OCI-LY3 (cell line): ENCODE results near the gene PXDN.

Experiments
- H2AFZ ChIP-seq: fragments of 200-600, 300-600 bp; shearing (Covaris generic); 2 replicates; pipeline ENCODE4 v1.6.0; 2014; ENCODE audit warnings: antibody characterized with exemption, low read depth, low read length
- H3K27ac ChIP-seq: fragments of 200-600, 300-600 bp; sonication (generic); 2 replicates; pipeline ENCODE4 v1.5.1; 2014; ENCODE audit warnings: mild to moderate bottlenecking, low read length, moderate library complexity, mixed read lengths
- H3K27me3 ChIP-seq: fragments of 200-600, 300-600 bp; sonication (generic); 2 replicates; pipeline ENCODE4 v1.6.1; 2014; ENCODE audit warnings: low read depth, low read length, mixed read lengths
- H3K36me3 ChIP-seq: fragments of 200-600, 300-600 bp; sonication (generic); replicated peaks from 2 replicates; pipeline ENCODE3; 2014; ENCODE audit warnings: low read depth, low read length, mixed read lengths
- H3K4me1 ChIP-seq: fragments of 300-600, 200-600 bp; sonication (generic); 2 replicates; pipeline ENCODE4 v1.6.1; 2014; ENCODE audit warnings: low read length, mixed read lengths
- H3K4me2 ChIP-seq: fragments of 200-600, 300-600 bp; sonication (generic); 2 replicates; pipeline ENCODE4 v1.6.1; 2014; ENCODE audit warnings: low read length, mixed read lengths
- H3K4me3 ChIP-seq: fragments of 300-600, 200-600 bp; sonication (generic); 2 replicates; pipeline ENCODE4 v1.5.1; 2014; ENCODE audit warnings: antibody characterized with exemption, mild to moderate bottlenecking, low read length, moderate library complexity
- H3K79me2 ChIP-seq: fragments of 300-600, 200-600 bp; shearing (Covaris generic); 2 replicates; pipeline ENCODE4 v1.6.1; 2014; ENCODE audit warnings: mild to moderate bottlenecking, low read length, mixed read lengths
- H3K9ac ChIP-seq: fragments of 300-600, 200-600 bp; shearing (Covaris generic); 2 replicates; pipeline ENCODE4 v1.6.0; 2014; ENCODE audit warnings: mild to moderate bottlenecking, low read length, moderate library complexity
- H3K9me3 ChIP-seq: fragments of 200-600, 300-600 bp; shearing (Covaris generic); 2 replicates; pipeline ENCODE4 v1.6.1; 2014; ENCODE audit warnings: low read length, mixed read lengths; ENCODE audit not compliant: insufficient read depth
- H4K20me1 ChIP-seq: fragments of 200-600, 300-600 bp; sonication (generic); 2 replicates; pipeline ENCODE4 v1.6.1; 2016; ENCODE audit warnings: low read length, mixed read lengths; ENCODE audit not compliant: insufficient read depth
- EZH2phosphoT487 ChIP-seq: fragments of 200-600 bp; shearing (Covaris generic); IDR thresholded peaks from 2 replicates; pipeline ENCODE4 v1.6.1; 2018; ENCODE audit warnings: antibody characterized with exemption, mixed run types, low read depth
- TF ChIP-seq, protein P1 (sequence below): fragments of 200-600, 300-600 bp; sonication (generic); IDR thresholded peaks from 2 replicates; pipeline ENCODE4 v1.5.1; 2014; ENCODE audit warnings: antibody characterized with exemption, low read length, low read depth

The PXDN gene

GRCh38 chr2:1586251-1586922 is 157.9 kb downstream of the PXDN start:
- no peaks in the 10 kb centered on the region for H3K9me3 ChIP-seq
- no peaks in the 10 kb centered on the region for H3K36me3 ChIP-seq
- H3K79me2 ChIP-seq: no peaks in the 10 kb centered on the region
- no peak overlapping the region for H3K9ac ChIP-seq
- no peak overlapping the region for H2AFZ ChIP-seq
- TF ChIP-seq EZH2phosphoT487: no peak
- TF ChIP-seq, protein P1, sequence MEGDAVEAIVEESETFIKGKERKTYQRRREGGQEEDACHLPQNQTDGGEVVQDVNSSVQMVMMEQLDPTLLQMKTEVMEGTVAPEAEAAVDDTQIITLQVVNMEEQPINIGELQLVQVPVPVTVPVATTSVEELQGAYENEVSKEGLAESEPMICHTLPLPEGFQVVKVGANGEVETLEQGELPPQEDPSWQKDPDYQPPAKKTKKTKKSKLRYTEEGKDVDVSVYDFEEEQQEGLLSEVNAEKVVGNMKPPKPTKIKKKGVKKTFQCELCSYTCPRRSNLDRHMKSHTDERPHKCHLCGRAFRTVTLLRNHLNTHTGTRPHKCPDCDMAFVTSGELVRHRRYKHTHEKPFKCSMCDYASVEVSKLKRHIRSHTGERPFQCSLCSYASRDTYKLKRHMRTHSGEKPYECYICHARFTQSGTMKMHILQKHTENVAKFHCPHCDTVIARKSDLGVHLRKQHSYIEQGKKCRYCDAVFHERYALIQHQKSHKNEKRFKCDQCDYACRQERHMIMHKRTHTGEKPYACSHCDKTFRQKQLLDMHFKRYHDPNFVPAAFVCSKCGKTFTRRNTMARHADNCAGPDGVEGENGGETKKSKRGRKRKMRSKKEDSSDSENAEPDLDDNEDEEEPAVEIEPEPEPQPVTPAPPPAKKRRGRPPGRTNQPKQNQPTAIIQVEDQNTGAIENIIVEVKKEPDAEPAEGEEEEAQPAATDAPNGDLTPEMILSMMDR: no peak
- no peaks in the 10 kb centered on the region for H4K20me1 ChIP-seq
- H3K4me3 ChIP-seq: no peak overlapping the region
- no peak overlapping the region for H3K4me2 ChIP-seq
- H3K27me3 ChIP-seq: no peaks in the 10 kb centered on the region; the same call in 1 of the 2 replicates
- H3K4me1 ChIP-seq: peaks cover 33% of the 10 kb centered on the region
- no peak overlapping the region for H3K27ac ChIP-seq

GRCh38 chr2:1585635-1586034 is 158.7 kb downstream of the PXDN start:
- peaks cover 25% of the 10 kb centered on the region for H3K4me1 ChIP-seq
- no peaks in the 10 kb centered on the region; the same call in 1 of the 2 replicates for H3K27me3 ChIP-seq
- TF ChIP-seq EZH2phosphoT487: no peak
- TF ChIP-seq, protein P1: no peak
- H3K4me3 ChIP-seq: no peak overlapping the region
- H3K36me3 ChIP-seq: no peaks in the 10 kb centered on the region
- H4K20me1 ChIP-seq: no peaks in the 10 kb centered on the region
- no peaks in the 10 kb centered on the region for H3K79me2 ChIP-seq
- no peak overlapping the region for H3K9ac ChIP-seq
- no peak overlapping the region for H3K4me2 ChIP-seq
- no peak overlapping the region for H3K27ac ChIP-seq
- no peak overlapping the region for H2AFZ ChIP-seq
- no peaks in the 10 kb centered on the region for H3K9me3 ChIP-seq

GRCh38 chr2:1584691-1585485 is 159.4 kb downstream of the PXDN start:
- TF ChIP-seq EZH2phosphoT487: no peak
- TF ChIP-seq, protein P1: peak; percentile 28; the same call in 1 of the 2 replicates
- H3K4me3 ChIP-seq: no peak overlapping the region
- no peaks in the 10 kb centered on the region; the same call in 1 of the 2 replicates for H3K27me3 ChIP-seq
- 0 out of 2 replicates have a peak overlapping the region, but pooled peaks have one; percentile 54 for H2AFZ ChIP-seq
- no peaks in the 10 kb centered on the region for H4K20me1 ChIP-seq
- no peak overlapping the region for H3K4me2 ChIP-seq
- no peaks in the 10 kb centered on the region for H3K36me3 ChIP-seq
- H3K4me1 ChIP-seq: peaks cover 18% of the 10 kb centered on the region
- no peaks in the 10 kb centered on the region for H3K79me2 ChIP-seq
- no peak overlapping the region for H3K27ac ChIP-seq
- no peak overlapping the region for H3K9ac ChIP-seq
- no peaks in the 10 kb centered on the region for H3K9me3 ChIP-seq

DNA sequence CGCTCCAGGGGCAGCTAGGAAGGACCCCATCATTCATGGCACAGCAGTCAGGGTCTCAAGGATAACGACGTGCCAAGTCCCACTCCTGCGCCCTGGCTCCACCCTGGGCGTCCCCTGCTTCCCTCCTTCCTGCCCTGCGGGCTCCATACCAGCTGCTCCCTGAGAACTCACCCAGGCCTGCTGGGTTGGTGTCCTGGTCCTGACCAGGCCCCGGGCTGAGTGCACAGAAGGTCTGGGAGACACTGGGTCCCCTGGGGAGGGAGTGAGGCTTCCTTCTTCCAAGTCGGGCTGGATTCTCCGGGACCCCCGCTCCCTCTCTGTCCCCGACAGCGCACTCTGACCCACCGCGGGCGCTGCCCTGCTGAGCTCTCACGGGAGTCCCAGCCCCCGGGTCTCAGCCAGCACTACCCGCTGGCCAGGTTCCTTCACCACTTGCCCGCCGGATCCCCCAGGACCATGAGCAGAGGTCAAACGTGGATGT is 160.2 kb downstream of the PXDN start:
- H3K27ac ChIP-seq: no peak overlapping the region
- no peaks in the 10 kb centered on the region for H4K20me1 ChIP-seq
- H3K4me2 ChIP-seq: no peak overlapping the region
- no peaks in the 10 kb centered on the region for H3K79me2 ChIP-seq
- no peak overlapping the region for H2AFZ ChIP-seq
- no peak overlapping the region for H3K9ac ChIP-seq
- no peaks in the 10 kb centered on the region for H3K36me3 ChIP-seq
- no peak for TF ChIP-seq EZH2phosphoT487
- TF ChIP-seq, protein P1: no peak
- H3K4me3 ChIP-seq: no peak overlapping the region
- H3K27me3 ChIP-seq: no peaks in the 10 kb centered on the region; the same call in 1 of the 2 replicates
- no peaks in the 10 kb centered on the region for H3K9me3 ChIP-seq
- peaks cover 10% of the 10 kb centered on the region for H3K4me1 ChIP-seq
